GM21576 (cell line): ENCODE data around the gene LIMA1.
"Not testable (repeated sequence)": the region's sequence is repeated elsewhere in the genome, so short reads cannot be mapped to it uniquely, and the experiment has no call there.

Experiments used
- ATAC-seq: cut with Tn5 transposase; IDR thresholded peaks from one replicate; pipeline ENCODE4 v1.9.1; 2021; ENCODE audit warnings: mild to moderate bottlenecking, moderate library complexity; ENCODE audit not compliant: unreplicated experiment

Gene LIMA1

DNA sequence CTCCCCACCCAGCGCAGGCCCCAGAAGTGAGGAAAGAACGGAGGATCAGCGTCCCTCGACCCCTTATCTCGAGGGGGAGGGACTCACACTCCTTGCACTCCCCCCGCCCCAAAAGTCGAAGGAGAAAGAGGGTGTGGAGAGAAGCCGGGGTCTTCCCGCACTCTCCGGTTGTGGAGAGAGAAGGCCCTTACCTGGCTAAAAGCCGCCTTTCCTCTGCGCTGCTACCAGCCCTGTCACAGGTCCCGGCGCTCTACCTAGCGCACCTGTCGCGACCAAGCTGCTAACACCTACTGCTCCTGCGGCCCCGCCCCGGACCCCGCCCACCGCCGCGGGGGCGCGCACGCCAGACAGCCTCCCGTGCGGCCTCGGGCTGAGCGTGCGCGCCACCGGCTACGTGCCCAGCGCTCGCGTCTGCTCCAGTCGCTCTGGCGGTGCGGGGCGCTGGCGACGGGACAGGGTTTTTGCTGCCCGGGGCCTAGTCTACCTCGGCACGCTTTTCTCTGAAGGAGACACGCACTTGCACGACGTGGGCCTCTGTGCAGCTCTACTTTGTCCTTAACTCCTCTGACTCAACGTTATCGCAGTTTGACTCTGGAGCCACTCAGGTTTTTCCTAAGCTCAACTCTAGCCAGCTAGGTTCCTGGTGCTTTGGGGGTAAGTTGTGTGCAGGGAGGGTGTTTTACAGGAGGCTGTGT is at the start of gene LIMA1:
Gene LIMA1, minus strand, starts transcription at position 292 of the 695 bp plus-strand sequence. CDS start 34,769 bp downstream, outside the sequence.
- ATAC-seq: peak; percentile 86

GRCh38 chr12:50331745-50332144 is 48.4 kb upstream of the LIMA1 start:
- no peak for ATAC-seq

DNA sequence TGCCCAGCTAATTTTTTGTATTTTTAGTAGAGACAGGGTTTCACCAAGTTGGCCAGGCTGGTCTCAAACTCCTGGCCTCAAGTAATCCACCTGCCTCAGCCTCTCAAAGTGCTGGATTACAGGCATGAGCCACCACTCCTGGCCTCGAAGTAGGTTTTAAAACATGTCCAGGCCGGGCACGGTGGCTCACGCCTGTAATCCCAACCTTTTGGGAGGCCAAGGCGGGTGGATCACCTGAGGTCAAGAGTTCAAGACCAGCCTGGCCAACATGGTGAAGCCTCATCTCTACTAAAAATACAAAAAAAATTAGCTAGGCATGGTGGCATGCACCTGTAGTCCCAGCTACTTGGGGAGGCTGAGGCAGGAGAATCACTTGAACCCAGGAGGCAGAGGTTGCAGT is 45.3 kb upstream of the LIMA1 start:
- ATAC-seq: not testable (repeated sequence)

DNA sequence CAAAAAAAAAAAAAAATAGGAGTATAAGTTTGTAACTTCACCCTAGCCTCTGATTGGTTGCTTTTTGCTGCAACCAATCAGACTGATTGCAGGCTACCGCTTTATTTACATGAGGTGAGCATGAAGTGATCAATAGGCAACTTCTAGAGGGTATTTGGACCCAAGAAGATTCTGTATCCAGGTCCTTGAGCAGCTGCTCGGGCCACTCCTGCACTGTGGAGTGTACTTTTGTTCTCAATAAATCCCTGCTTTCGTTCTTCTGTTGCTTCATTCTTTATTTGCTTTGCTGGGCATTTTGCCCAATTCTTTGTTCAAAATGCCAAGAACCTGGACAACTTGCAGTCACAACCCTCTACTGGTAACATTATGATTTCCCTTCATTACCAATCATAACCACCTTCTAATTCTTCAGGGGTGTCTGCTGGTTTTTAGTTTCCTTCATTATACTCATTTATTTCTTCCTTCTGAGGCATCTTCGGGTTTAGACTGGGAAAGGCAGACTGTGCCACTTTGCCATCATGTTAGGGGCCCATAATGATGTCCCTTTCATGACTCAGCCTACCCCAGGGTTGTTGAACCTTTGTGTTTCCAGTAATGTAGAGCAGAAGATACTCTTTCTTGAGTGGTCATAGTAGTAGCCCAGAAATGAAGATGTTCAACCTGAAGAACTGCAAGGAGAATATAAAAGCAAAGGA is 43.4 kb upstream of the LIMA1 start:
- ATAC-seq: no peak

GRCh38 chr12:50325890-50326391 is 42.6 kb upstream of the LIMA1 start:
- no peak for ATAC-seq

GRCh38 chr12:50324770-50325169 is 41.5 kb upstream of the LIMA1 start:
- not testable (repeated sequence) for ATAC-seq

- not testable (repeated sequence) for ATAC-seq
These were observed 40.8 kb upstream of the LIMA1 start for GRCh38 chr12:50324077-50324476.

GRCh38 chr12:50322206-50322605 is 38.9 kb upstream of the LIMA1 start:
- ATAC-seq: no peak

DNA sequence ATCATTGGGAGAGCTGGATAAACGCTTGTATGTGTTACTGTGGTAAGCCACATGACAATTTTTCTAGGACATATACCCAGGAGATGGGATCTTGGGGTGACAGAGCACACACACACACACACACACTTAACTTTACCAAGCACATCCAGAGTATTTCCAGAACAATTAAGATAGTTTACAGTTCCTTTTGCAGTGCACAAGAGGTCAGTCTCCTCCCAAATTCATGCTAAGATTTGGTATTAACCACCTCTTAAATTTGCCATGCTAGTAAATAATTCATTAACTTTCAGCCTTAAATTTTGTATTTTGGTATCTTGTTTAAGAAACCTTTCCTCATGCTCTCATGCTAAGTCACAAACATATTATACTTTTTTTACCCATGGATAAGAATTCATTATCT is 33.9 kb upstream of the LIMA1 start:
- ATAC-seq: no peak

DNA sequence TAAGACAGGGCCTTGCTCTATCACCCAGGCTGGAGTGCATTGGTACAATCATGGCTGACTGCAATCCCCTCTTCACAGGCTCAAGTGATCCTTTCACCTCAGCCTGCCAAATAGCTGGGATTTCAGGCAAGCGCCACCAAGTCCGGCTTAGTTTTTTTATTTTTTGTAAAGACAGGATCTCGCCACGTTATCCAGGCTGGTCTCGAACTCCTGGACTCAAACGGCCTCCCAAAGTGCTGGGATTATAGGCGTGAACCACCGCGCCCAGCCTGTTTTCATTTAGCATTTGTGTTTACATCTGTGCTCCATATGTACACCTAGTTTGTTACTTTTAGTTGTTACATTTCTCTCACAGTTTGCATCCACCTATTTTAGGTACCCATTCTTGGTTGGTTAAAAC is 32.5 kb upstream of the LIMA1 start:
- ATAC-seq: no peak

GRCh38 chr12:50314636-50315312 is 31.5 kb upstream of the LIMA1 start:
- ATAC-seq: no peak

GRCh38 chr12:50313971-50314370 is 30.7 kb upstream of the LIMA1 start:
- not testable (repeated sequence) for ATAC-seq

DNA sequence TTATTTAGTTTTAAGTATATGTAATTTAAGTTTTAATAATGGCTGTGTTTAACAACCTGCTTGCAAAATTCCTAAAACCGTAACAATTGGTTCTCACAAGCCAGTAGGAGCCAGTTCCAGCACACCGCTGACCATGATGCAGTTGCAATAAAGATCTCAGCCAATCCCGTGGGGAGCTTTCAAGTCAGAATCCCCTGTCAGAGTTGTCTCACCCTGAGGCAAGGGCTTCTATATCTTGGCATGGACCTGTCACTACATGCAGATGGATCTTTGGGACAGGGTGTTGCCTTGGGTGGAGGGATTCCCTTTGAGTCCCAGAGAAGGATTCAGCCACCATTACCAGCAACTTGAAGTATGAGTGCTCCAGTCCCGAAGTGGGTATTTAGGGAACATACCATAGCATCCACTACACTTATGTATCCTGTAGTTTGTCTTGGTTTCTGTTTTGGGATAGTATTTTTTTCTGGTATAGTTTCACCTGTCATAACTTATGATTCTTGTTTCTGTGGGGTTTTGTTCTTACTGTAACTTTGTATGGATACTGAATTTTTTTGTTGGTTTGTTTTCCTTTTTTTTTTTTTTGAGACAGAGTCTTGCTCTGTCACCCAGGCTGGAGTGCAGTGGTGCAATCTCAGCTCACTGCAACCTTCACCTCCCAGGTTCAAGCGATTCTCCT is 30.1 kb upstream of the LIMA1 start:
- ATAC-seq: no peak

DNA sequence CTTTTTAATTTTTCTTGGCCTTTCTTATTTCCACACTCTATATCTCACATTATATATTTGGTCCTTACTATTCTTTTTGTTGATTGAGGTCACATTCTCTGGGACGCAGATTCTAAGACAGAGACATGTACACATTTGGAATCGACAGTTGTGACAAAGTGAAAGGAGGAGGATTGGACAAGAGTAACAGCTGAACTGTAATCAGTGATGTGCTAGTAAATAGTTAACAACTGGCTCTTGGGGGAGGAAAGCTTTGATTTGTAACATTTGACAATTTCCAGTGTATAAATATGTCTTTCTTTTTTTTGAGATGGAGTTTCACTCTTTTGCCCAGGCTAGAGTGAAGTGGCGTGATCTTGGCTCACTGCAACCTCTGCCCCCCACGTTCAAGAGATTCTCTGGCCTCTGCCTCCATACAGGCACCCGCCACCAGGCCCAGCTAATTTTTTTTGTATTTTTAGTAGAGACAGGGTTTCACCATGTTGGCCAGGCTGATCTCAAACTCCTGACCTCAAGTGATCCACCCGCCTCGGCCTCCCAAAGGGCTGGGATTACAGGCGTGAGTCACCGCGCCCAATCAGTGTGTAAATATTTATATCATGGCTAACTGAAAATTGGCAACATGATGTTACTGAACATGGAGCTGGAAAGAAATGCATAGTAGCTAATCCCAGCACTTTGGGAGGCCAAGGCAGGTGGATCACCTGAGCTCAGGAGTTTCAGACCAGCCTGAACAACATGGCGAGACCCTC is 28.7 kb upstream of the LIMA1 start:
- not testable (repeated sequence) for ATAC-seq

GRCh38 chr12:50309950-50310349 is 26.6 kb upstream of the LIMA1 start:
- no peak for ATAC-seq

GRCh38 chr12:50302686-50303085 is 19.4 kb upstream of the LIMA1 start:
- ATAC-seq: no peak

GRCh38 chr12:50297996-50298395 is 14.7 kb upstream of the LIMA1 start:
- no peak for ATAC-seq

DNA sequence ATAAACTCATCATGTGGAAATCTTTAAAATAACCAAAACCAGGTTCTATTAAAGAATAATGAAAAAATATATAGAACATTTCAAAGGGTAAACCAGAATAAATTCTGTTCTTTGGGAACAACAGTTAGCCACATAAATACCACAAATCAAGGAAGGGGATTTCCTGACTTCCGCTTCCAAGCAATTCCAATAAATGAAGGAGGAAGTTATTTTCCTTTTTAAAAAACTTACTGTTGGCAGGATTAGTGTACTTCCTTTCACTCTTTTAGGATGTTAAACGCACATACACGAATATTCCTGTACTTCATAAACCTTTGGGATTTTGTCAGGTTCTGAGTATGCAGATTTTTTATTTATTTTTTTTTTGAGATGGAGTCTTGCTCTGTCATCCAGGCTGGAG is 13.7 kb upstream of the LIMA1 start:
- no peak for ATAC-seq

DNA sequence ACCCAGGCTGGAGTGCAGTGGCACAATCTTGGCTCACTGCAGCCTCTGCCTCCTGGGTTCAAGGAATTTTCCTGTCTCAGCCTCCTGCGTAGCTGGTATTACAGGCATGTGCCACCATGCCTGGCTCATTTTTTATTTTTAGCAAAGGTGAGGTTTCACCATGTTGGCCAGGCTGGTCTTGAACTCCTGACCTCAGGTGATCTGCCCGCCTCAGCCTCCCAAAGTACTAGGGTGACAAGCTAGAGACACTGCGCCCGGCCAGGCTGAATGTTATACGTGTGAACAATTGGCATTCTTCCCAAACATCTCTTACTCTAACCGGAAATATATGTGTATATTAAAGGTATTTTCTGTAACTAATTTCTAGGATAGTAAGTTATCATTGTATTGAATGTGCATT is 13.2 kb upstream of the LIMA1 start:
- no peak for ATAC-seq

DNA sequence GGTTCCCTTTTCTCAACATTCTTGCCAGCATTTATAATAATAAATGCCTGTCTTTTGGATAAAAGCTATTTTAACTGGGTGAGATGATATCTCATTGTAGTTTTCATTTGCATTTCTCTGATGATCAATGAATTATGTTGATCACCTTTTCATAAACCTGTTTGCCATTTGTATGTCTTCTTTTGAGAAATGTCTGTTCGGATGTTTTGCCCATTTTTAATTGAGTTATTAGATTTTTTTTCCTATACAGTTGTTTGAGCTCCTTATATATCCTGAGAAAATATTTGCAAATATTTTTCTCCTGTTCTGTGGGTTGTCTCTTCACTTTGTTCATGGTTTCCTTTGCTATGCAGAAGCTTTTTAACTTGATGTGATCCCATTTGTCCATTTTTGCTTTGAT is 8.1 kb upstream of the LIMA1 start:
- ATAC-seq: no peak
